HG02678 (cell line): ENCODE data around the gene SPG21.

ENCODE experiments used
- ATAC-seq: cut with Tn5 transposase; IDR thresholded peaks from one replicate; pipeline ENCODE4 v1.9.1; 2021; ENCODE audit warnings: mild to moderate bottlenecking, moderate library complexity; ENCODE audit not compliant: unreplicated experiment

The SPG21 gene

GRCh38 chr15:64943512-64944225, 46.0 kb downstream of the SPG21 start:
- ATAC-seq = no peak

DNA sequence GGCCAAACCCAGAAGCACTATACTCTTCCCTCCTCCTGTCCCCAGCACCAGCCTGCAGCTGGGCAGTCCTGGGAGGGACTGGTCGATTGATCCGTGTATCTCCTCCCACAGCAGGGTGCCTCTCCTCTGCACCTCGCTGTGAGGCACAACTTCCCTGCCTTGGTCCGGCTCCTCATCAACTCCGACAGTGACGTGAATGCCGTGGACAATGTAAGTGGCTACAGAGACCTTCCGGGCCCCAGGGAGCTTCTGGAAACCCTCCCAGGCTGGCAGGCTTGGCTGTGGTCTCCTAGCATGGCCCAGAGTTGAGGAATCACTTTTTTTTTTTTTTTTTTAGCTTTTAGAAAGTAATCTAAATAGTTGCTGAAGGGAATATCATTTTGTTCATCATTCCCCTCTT, 47.4 kb downstream of the SPG21 start:
- no peak for ATAC-seq

- no peak for ATAC-seq
Observed at GRCh38 chr15:64938192-64938591, 51.5 kb downstream of the SPG21 start.

DNA sequence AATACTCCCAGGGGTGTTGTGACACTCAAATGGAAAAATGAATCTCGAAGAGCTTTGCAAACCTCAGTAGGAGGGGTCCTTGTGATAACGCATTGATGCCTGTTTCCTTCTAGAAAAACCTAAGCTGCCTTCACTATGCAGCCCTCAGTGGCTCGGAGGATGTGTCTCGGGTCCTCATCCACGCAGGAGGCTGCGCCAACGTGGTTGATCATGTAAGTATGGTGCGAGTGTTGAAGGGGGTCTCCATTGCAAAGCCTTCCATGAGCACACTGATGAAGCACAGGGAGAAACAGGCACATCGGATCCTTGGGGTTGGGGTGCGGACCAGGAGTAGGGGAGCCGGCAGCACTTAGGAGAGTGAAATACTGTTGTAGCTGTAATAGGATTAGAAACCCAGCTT, 55.7 kb downstream of the SPG21 start:
- no peak for ATAC-seq

DNA sequence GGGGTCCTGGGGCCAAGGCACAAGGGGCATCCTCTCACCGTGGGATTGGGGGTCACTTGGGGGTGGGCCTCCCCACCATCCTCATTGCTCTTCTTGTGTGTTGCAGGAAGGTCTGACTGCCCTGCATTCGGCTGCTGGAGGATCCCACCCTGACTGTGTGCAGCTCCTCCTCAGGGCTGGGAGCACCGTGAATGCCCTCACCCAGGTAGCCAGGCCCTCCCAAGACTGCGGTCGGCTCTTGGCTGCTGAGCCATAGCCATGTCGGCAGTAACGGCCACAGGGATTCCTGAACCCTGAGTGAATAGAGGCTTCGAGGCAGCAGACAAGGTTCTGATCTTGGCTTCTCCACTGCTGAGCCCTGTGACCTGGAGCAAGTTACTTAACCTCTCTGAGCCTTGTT, 58.3 kb downstream of the SPG21 start:
- ATAC-seq = no peak

- no peak for ATAC-seq
Observed at GRCh38 chr15:64930778-64931371, 58.8 kb downstream of the SPG21 start.

DNA sequence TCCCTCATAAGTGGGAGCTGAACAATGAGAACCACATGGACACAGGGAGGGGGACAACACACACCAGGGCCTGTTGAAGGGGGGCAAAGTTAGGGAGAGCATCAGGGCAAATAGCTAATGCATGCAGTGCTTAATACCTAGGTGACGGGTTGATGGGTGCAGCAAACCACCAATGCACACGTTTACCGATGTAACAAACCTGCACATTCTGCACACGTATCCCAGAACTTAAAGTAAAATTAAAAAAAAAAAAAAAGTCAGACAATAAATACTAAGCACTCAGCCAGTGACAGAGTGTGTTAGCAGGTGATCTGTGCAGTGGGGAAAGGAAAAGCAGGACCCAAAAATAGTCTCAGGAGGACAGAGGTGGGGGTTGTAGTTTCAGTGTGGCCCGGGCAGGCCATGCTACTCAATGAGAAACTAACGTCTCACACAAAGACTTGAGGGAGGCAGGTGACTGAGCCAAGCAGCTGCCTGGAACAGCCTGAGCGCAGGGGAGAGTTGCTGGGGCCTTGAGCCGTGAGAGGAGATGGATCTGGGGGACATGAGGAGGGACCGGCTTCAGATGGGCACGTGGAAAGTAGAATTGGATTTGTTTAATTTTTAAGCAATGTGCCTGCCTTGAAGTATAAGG, 59.6 kb downstream of the SPG21 start:
- ATAC-seq = peak; percentile 73

GRCh38 chr15:64928626-64929220, 61.0 kb downstream of the SPG21 start:
- no peak for ATAC-seq

- no peak for ATAC-seq
Observed at GRCh38 chr15:64926661-64927060, 63.1 kb downstream of the SPG21 start.

DNA sequence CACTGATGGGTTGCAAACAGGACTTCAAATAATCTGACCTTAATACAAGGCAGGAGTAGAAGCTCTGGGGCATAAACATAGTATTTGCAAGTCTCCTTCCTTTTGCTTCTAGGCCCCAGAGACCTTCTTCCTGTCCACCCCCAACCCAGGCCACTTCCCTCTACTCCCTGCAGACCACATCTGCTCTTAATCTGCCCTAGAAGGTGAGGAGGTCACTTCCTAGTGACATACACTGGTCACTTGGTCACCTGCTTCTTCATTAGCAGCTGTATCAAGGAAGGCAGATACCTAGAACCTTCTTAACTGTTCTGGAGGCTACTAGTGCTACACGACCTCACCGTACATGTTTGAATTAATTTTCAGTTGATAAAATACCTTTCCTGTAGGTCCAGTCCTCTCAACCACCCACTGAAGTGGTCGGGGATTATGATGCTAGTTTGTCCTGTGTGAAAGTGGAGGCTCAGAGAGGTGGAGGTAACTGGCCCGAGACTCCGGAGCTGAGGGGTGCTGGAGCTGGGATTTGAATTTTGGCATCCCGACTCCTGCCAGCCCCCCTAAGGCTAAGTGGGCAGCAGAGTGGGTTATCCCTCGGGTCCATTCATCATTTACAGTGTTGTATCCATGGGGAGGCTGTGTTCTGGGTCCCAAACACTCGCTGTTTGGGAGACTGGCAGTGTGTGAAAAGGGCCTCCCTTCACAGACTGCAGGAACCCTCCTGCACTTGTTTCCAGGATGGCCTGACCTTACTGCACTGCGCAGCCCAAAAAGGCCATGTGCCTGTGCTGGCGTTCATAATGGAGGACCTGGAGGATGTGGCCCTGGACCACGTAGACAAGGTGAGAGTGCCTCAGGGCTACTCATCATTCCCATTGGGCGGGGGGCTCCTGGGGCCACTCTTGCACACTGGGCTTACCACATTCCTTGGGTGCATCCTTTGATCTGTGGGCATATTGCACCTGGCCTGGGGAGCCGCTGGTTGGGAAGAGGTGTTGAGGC, 64.1 kb downstream of the SPG21 start:
- ATAC-seq = no peak

GRCh38 chr15:64923546-64923945, 66.2 kb downstream of the SPG21 start:
- ATAC-seq = no peak

GRCh38 chr15:64921711-64922110, 68.0 kb downstream of the SPG21 start:
- ATAC-seq = no peak

DNA sequence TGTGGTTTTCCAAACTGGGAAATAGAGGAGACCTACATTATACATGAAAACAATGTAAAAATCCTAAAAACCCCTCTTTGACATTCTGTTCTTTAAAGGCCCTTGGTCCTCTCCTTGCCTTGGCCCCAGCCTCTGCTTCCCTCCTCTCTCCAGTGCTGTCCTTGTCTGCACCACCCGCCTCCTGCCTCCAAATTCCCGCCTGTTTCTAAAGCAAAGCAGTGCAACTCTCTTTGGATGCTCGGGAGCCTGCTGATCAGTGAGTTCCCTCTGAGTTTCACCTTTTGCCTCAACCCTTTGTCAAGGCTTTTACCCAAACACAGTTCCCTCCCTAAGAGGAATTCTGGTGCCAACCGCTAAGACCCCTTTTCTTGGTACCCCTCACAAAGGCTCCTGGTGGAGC, 70.0 kb downstream of the SPG21 start:
- no peak for ATAC-seq

DNA sequence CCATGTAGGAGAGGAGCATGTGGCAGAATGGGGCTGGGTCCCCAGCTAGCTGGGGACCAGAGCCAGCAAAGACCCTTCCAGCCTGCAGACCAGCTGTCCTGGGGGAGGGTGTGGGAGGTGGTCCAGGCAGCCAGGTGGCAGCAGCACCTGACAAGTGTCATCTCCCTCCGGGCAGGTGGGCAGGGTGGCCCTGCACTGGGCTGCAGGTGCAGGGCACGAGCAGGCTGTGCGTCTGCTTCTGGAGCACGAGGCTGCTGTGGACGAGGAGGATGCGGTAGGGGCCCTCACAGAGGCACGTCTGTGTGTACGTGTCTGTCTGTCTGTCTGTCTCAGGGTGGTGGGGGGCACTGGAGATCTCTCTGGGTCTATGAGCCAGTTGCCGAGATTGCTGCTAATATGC, 72.5 kb downstream of the SPG21 start:
- ATAC-seq = no peak

- ATAC-seq = no peak
Observed at GRCh38 chr15:64916365-64916764, 73.3 kb downstream of the SPG21 start.

DNA sequence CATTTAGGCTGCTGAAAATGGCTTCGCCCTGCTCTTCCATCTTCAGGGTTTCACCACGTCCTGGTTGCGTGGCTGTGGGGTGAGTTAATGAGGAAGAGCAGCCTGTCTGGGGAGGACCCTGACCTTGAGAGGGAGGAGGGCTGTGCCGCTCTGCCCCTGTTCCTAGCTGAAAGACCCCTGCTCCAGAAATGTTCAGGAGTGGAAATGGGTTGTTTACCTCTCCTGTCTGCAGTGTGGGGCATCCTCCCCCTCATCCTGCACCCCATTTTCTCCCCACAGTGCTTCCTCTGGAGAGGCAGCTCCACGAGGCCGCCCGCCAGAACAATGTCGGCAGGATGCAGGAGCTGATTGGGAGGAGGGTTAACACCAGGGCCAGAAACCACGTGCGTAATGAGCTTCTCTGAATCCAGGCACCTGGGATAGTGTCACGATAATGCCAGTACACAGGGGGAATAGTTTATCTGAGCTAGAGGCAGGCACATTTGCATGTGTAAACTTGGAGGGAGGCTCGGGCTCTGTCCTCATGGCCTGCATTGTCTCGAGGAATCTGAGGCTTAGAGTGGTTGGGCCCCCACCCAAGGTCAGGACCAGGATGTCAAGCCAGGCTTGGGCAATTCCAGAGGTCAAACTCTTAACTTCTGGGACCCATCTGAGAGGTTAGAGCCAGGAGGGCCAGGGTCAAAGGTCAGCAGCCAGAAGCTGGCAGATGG, 74.0 kb downstream of the SPG21 start:
- ATAC-seq = no peak
